Activated T-helper 1 cell treated with anti-CD3 and anti-CD28 coated beads, Interleukin-12 subunit alpha, Interleukin-12 subunit beta, Interleukin-2, Interleukin-4 antibody, amounts not matched to agents 30 ng/mL and 10 ng/mL and 1 ng/mL, durations not matched to agents 14 hours and 24 hours and 36 hours (primary cell): ENCODE measurements around the gene USP17L10. TPM values are rescaled to one million over a fixed set of nuclear protein-coding genes. Genes with fewer than 3 reads are reported as not detected.
"Not testable (repeated sequence)": the region's sequence is repeated elsewhere in the genome, so short reads cannot be mapped to it uniquely, and the experiment has no call there.

Experiments used
- DNase-seq: peaks from one replicate; pipeline ENCODE4 v3.0.0; 2021; ENCODE audit warnings: low spot score
- H3K27ac Mint-ChIP-seq: one replicate; pipeline ENCODE4 v1.8.0; 2021; ENCODE audit warnings: mild to moderate bottlenecking, mixed read lengths
- H3K27me3 Mint-ChIP-seq: one replicate; pipeline ENCODE4 v1.8.0; 2022; ENCODE audit warnings: mild to moderate bottlenecking, moderate library complexity, mixed read lengths; ENCODE audit not compliant: insufficient read depth
- H3K36me3 Mint-ChIP-seq: one replicate; pipeline ENCODE4 v1.8.0; 2021; ENCODE audit warnings: low read depth, mixed read lengths
- H3K4me1 Mint-ChIP-seq: one replicate; pipeline ENCODE4 v1.8.0; 2021; ENCODE audit warnings: low read depth, mixed read lengths
- H3K4me3 Mint-ChIP-seq: one replicate; pipeline ENCODE4 v1.8.0; 2021; ENCODE audit warnings: mild to moderate bottlenecking, moderate library complexity, mixed read lengths
- H3K9me3 Mint-ChIP-seq: one replicate; pipeline ENCODE4 v1.8.0; 2021; ENCODE audit warnings: mixed read lengths
- intact Hi-C: fragments of 100-400 bp; cut with micrococcal nuclease; formaldehyde crosslinking; loops from one replicate; pipeline ENCODE4 v1.15.1; 2024
- total RNA-seq: library from RNA; stranded (reverse); gene quantifications from 2 replicates; pipeline ENCODE4 v1.2.3, GENCODE V29; 2022

USP17L10 gene
- total RNA-seq, 1 donor from 2014 or later = not detected

GRCh38 chr4:9253078-9253477, 42.6 kb downstream of the USP17L10 start, which contains the start of gene USP17L19:
Gene USP17L19 (plus strand): TSS chr4:9253378. CDS start chr4:9253378, 0 bp downstream.
- H3K9me3 Mint-ChIP-seq, H3K4me1 Mint-ChIP-seq, H3K27ac Mint-ChIP-seq, H3K4me3 Mint-ChIP-seq, H3K27me3 Mint-ChIP-seq, H3K36me3 Mint-ChIP-seq, intact Hi-C loops, DNase-seq: not testable (repeated sequence)

- DNase-seq, intact Hi-C loops, H3K4me1 Mint-ChIP-seq, H3K27ac Mint-ChIP-seq, H3K9me3 Mint-ChIP-seq, H3K4me3 Mint-ChIP-seq, H3K27me3 Mint-ChIP-seq, H3K36me3 Mint-ChIP-seq: not testable (repeated sequence)
These were observed 47.4 kb downstream of the USP17L10 start, which contains the start of gene USP17L20 for GRCh38 chr4:9257824-9258223. Gene USP17L20 (plus strand): TSS chr4:9258124. CDS start chr4:9258124, 0 bp downstream.

Other genes starting within 250 kb of the USP17L10 start
- gene FAM90A26, start 40.2 kb upstream of the USP17L10 start, total RNA-seq = not detected in 2 replicates
- not detected in 2 replicates for gene USP17L11, start 4.7 kb downstream of the USP17L10 start, total RNA-seq
- gene USP17L12, start 9.5 kb downstream of the USP17L10 start, total RNA-seq = not detected in 2 replicates
- not detected in 2 replicates for gene USP17L13, start 14.2 kb downstream of the USP17L10 start, total RNA-seq
- not detected in 2 replicates for gene USP17L15, start 23.7 kb downstream of the USP17L10 start, total RNA-seq
- gene USP17L17, start 33.2 kb downstream of the USP17L10 start, total RNA-seq = not detected in 2 replicates
- not detected in 2 replicates for gene USP17L18, start 38.0 kb downstream of the USP17L10 start, total RNA-seq
- not detected in 2 replicates for gene USP17L19, start 42.7 kb downstream of the USP17L10 start, total RNA-seq
- gene USP17L20, start 47.5 kb downstream of the USP17L10 start, total RNA-seq = not detected in 2 replicates
- gene USP17L21, start 52.2 kb downstream of the USP17L10 start, total RNA-seq = not detected in 2 replicates
- gene USP17L22, start 57.0 kb downstream of the USP17L10 start, total RNA-seq = not detected in 2 replicates
- not detected in 2 replicates for gene USP17L24, start 114.5 kb downstream of the USP17L10 start, total RNA-seq
- gene USP17L25, start 119.3 kb downstream of the USP17L10 start, total RNA-seq = not detected in 2 replicates
- not detected in 2 replicates for gene USP17L26, start 124.0 kb downstream of the USP17L10 start, total RNA-seq
- gene USP17L5, start 128.7 kb downstream of the USP17L10 start, total RNA-seq = not detected in 2 replicates
- gene USP17L27, start 133.5 kb downstream of the USP17L10 start, total RNA-seq = not detected in 2 replicates
- not detected in 2 replicates for gene USP17L28, start 138.2 kb downstream of the USP17L10 start, total RNA-seq
- gene USP17L29, start 143.0 kb downstream of the USP17L10 start, total RNA-seq = not detected in 2 replicates
- gene USP17L30, start 152.5 kb downstream of the USP17L10 start, total RNA-seq = not detected in 2 replicates
- not detected in 2 replicates for gene DEFB131A, start 233.8 kb downstream of the USP17L10 start, total RNA-seq